BLaER1 (cell line): Measurements from ENCODE around the gene CNTN4.
"Not testable (repeated sequence)": the region's sequence is repeated elsewhere in the genome, so short reads cannot be mapped to it uniquely, and the experiment has no call there.

ENCODE experiments used
- H3K27ac ChIP-seq: shearing (Covaris generic); formaldehyde crosslinking; 2 replicates; pipeline ENCODE4 v1.8.1; 2022
- H3K27me3 ChIP-seq: shearing (Covaris generic); formaldehyde crosslinking; 2 replicates; pipeline ENCODE4 v1.8.1; 2022
- H3K36me3 ChIP-seq: shearing (Covaris generic); formaldehyde crosslinking; 2 replicates; pipeline ENCODE4 v1.8.1; 2022
- H3K4me1 ChIP-seq: shearing (Covaris generic); formaldehyde crosslinking; 2 replicates; pipeline ENCODE4 v1.8.1; 2022
- H3K4me2 ChIP-seq: shearing (Covaris generic); formaldehyde crosslinking; 2 replicates; pipeline ENCODE4 v1.8.1; 2022
- H3K4me3 ChIP-seq: shearing (Covaris generic); formaldehyde crosslinking; 2 replicates; pipeline ENCODE4 v1.8.1; 2022
- H3K9ac ChIP-seq: shearing (Covaris generic); formaldehyde crosslinking; 2 replicates; pipeline ENCODE4 v1.8.1; 2022
- H3K9me3 ChIP-seq: shearing (Covaris generic); formaldehyde crosslinking; 2 replicates; pipeline ENCODE4 v1.8.1; 2022
- H4K20me1 ChIP-seq: shearing (Covaris generic); formaldehyde crosslinking; 2 replicates; pipeline ENCODE4 v1.8.1; 2022
- Cebpa-rat ChIP-seq: shearing (Covaris generic); IDR thresholded peaks from 2 replicates; pipeline ENCODE4 v1.8.1; 2022

CNTN4 gene

DNA sequence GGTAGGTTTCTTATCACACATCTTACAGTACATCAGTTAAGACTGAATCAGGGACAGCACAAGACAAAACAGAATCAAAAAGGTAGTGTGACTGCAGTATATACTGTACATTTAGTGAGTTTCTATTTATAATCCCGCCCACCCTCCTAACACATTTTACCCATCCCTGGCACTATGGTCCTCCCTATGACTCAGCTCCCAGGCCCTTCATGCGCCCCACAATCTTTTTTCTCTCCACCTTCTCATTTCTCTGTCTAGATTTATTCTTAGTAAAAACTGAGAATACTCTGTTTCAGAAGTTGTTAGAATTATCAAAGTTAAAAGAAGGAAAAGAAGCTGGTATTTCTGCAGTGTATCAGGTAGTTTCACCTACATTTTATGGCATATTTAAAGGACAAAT is 427.3 kb downstream of the CNTN4 start:
- Histone ChIP-seq H4K20me1 (no peaks in the 10 kb centered on the region), H3K27ac (no peak overlapping the region), H3K27me3 (no peaks in the 10 kb centered on the region), H3K9me3 (no peaks in the 10 kb centered on the region), H3K9ac (no peak overlapping the region), H3K4me1 (no peaks in the 10 kb centered on the region), H3K4me3 (no peak overlapping the region), H3K4me2 (no peak overlapping the region), H3K36me3 (no peaks in the 10 kb centered on the region)
- no peak for TF ChIP-seq Cebpa-rat

- TF ChIP-seq Cebpa-rat, result no peak
- H3K27me3 ChIP-seq, result no peaks in the 10 kb centered on the region
- no peak overlapping the region for H3K27ac ChIP-seq
- no peaks in the 10 kb centered on the region for H4K20me1 ChIP-seq
- no peak overlapping the region for H3K4me2 ChIP-seq
- H3K9me3 ChIP-seq, result no peaks in the 10 kb centered on the region
- no peaks in the 10 kb centered on the region for H3K4me1 ChIP-seq
- H3K4me3 ChIP-seq, result no peak overlapping the region
- no peaks in the 10 kb centered on the region for H3K36me3 ChIP-seq
- H3K9ac ChIP-seq, result no peak overlapping the region
Measured at GRCh38 chr3:2526926-2527325, 428.3 kb downstream of the CNTN4 start.

DNA sequence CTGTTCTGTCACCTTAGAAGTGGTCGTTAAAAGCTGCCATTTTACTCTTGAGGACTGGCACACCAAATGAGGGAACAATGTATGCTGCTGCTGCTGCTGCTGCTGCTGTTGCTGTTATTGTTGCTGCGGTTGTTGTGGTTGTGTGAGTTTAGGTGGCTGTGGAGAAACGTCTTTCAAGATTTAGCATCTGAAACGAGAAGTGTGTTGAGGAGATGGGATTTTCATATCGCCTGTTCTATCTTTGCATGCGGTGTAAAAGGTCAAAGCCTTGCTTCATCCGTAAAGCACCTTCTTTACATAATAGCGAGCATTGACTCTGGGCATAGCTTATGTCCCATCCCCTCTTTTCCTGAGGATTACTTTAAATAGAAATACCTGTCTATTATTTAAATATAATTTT is 428.7 kb downstream of the CNTN4 start:
- not testable (repeated sequence) for H3K4me1 ChIP-seq, H3K9me3 ChIP-seq, H3K27ac ChIP-seq, H3K36me3 ChIP-seq, H3K9ac ChIP-seq, H3K27me3 ChIP-seq, H3K4me3 ChIP-seq, H3K4me2 ChIP-seq, H4K20me1 ChIP-seq

- not testable (repeated sequence) for H3K9me3 ChIP-seq, H3K27ac ChIP-seq, H3K4me2 ChIP-seq, H3K27me3 ChIP-seq, H3K4me1 ChIP-seq, H3K36me3 ChIP-seq, H4K20me1 ChIP-seq, H3K4me3 ChIP-seq, H3K9ac ChIP-seq
Measured at GRCh38 chr3:2534767-2535166, 436.1 kb downstream of the CNTN4 start.

- H3K4me1 ChIP-seq, result no peaks in the 10 kb centered on the region
- H3K36me3 ChIP-seq, result no peaks in the 10 kb centered on the region
- no peak overlapping the region for H3K9ac ChIP-seq
- H3K4me2 ChIP-seq, result no peak overlapping the region
- H3K27me3 ChIP-seq, result no peaks in the 10 kb centered on the region
- no peaks in the 10 kb centered on the region for H4K20me1 ChIP-seq
- H3K27ac ChIP-seq, result no peak overlapping the region
- no peak for TF ChIP-seq Cebpa-rat
- H3K4me3 ChIP-seq, result no peak overlapping the region
- H3K9me3 ChIP-seq, result no peaks in the 10 kb centered on the region
Measured at GRCh38 chr3:2535206-2535605, 436.5 kb downstream of the CNTN4 start.

GRCh38 chr3:2536575-2536974 is 437.9 kb downstream of the CNTN4 start:
- Histone ChIP-seq H3K9me3 (no peaks in the 10 kb centered on the region), H3K36me3 (no peaks in the 10 kb centered on the region), H4K20me1 (no peaks in the 10 kb centered on the region), H3K27me3 (no peaks in the 10 kb centered on the region), H3K4me2 (no peak overlapping the region), H3K9ac (no peak overlapping the region), H3K4me1 (no peaks in the 10 kb centered on the region), H3K27ac (no peak overlapping the region), H3K4me3 (no peak overlapping the region)
- no peak for TF ChIP-seq Cebpa-rat

GRCh38 chr3:2540115-2540514 is 441.4 kb downstream of the CNTN4 start:
- Histone ChIP-seq H3K4me3 (no peak overlapping the region), H3K4me1 (peaks cover 10% of the 10 kb centered on the region), H3K9ac (no peak overlapping the region), H3K9me3 (no peaks in the 10 kb centered on the region), H3K27me3 (no peaks in the 10 kb centered on the region), H4K20me1 (no peaks in the 10 kb centered on the region), H3K4me2 (no peak overlapping the region), H3K27ac (no peak overlapping the region), H3K36me3 (no peaks in the 10 kb centered on the region)
- no peak for TF ChIP-seq Cebpa-rat

GRCh38 chr3:2543247-2543646 is 444.6 kb downstream of the CNTN4 start:
- Histone ChIP-seq H3K36me3 (no peaks in the 10 kb centered on the region), H3K4me2 (no peak overlapping the region), H4K20me1 (no peaks in the 10 kb centered on the region), H3K9me3 (no peaks in the 10 kb centered on the region), H3K27ac (no peak overlapping the region), H3K4me3 (no peak overlapping the region), H3K4me1 (peaks cover 12% of the 10 kb centered on the region), H3K27me3 (no peaks in the 10 kb centered on the region), H3K9ac (no peak overlapping the region)
- TF ChIP-seq Cebpa-rat, result no peak

DNA sequence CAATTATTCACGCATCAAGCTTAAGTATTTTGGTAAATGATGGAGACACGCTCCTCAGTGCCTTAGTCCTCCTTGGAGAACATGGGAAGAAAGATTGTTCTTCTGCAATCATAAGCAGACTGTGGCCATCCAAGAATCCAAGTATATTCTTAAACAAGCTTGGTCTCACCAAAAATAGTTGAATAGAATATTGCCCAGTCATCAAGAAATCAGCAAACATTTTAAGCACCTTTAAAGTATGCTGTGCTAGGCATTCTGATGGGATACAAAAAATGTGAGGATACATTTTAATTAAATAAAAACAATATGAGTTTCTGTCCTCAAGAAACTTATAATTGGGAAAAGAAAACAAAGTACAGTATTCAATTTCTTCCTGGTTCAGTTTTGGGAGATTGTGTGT is 445.5 kb downstream of the CNTN4 start:
- Histone ChIP-seq H3K36me3 (no peaks in the 10 kb centered on the region), H3K27me3 (no peaks in the 10 kb centered on the region), H3K4me2 (0 out of 2 replicates have a peak overlapping the region, but pooled peaks have one; percentile 1), H3K4me3 (no peak overlapping the region), H3K9ac (no peak overlapping the region), H3K27ac (no peak overlapping the region), H3K9me3 (0 out of 2 replicates have a peak, but pooled peaks cover 4% of the 10 kb centered on the region), H4K20me1 (no peaks in the 10 kb centered on the region), H3K4me1 (peaks cover 12% of the 10 kb centered on the region)
- no peak for TF ChIP-seq Cebpa-rat

GRCh38 chr3:2544718-2545117 is 446.1 kb downstream of the CNTN4 start:
- no peak for TF ChIP-seq Cebpa-rat
- peaks cover 12% of the 10 kb centered on the region for H3K4me1 ChIP-seq

DNA sequence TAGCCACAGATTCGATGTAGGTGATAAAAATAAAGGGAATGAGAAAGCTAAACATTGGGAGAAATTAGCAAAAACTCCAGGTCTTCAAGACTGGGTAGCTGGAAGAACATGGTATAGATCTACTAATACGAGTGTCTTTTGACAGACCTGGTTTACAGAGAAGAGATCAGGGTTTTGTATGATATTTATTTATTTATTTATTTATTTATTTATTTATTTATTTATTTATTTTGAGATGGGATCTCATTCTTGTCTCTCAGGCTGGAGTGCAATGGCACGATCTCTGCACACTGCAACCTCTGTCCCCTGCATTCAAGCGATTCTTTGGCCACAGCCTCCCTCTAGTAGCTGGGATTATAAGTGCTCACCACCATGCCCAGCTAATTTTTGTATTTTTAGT is 448.4 kb downstream of the CNTN4 start:
- H3K4me3 ChIP-seq, result no peak overlapping the region
- H3K4me1 ChIP-seq, result peaks cover 12% of the 10 kb centered on the region
- H3K9ac ChIP-seq, result no peak overlapping the region
- TF ChIP-seq Cebpa-rat, result no peak
- 0 out of 2 replicates have a peak, but pooled peaks cover 4% of the 10 kb centered on the region for H3K9me3 ChIP-seq
- H4K20me1 ChIP-seq, result no peaks in the 10 kb centered on the region
- H3K36me3 ChIP-seq, result no peaks in the 10 kb centered on the region
- H3K4me2 ChIP-seq, result no peak overlapping the region
- no peaks in the 10 kb centered on the region for H3K27me3 ChIP-seq
- H3K27ac ChIP-seq, result no peak overlapping the region

More at GRCh38 chr3:2544718-2545117, 446.1 kb downstream of the CNTN4 start:
- Histone ChIP-seq H4K20me1 (no peaks in the 10 kb centered on the region), H3K36me3 (no peaks in the 10 kb centered on the region), H3K27ac (no peak overlapping the region), H3K4me2 (peak overlapping the region; percentile 2; the same call in 1 of the 2 replicates), H3K27me3 (no peaks in the 10 kb centered on the region), H3K4me3 (no peak overlapping the region), H3K9ac (no peak overlapping the region), H3K9me3 (0 out of 2 replicates have a peak, but pooled peaks cover 4% of the 10 kb centered on the region)
